Bronchial epithelial cell (primary cell): ENCODE data around the gene FAHD2B. TPM values are rescaled to one million over a fixed set of nuclear protein-coding genes. Genes with fewer than 3 reads are reported as not detected.
"Not testable (repeated sequence)": the region's sequence is repeated elsewhere in the genome, so short reads cannot be mapped to it uniquely, and the experiment has no call there.

Experiments
- DNase-seq: peaks from one replicate; pipeline ENCODE4 v3.0.0-alpha.2; 2010; ENCODE audit warnings: low read depth
- FAIRE-seq: peaks from 2 replicates; lab custom pipeline; 2011; peaks lifted over from hg19 to GRCh38; lab: Jason Lieb, UNC
- H3K27me3 ChIP-seq: 2 replicates; pipeline ENCODE4 v1.5.1; 2011; ENCODE audit warnings: low read length; ENCODE audit not compliant: control insufficient read depth, insufficient read depth
- H3K36me3 ChIP-seq: 2 replicates; pipeline ENCODE4 v1.5.1; 2011; ENCODE audit warnings: low read length; ENCODE audit not compliant: control insufficient read depth, insufficient read depth
- H3K4me3 ChIP-seq: 2 replicates; pipeline ENCODE4 v1.5.1; 2011; ENCODE audit warnings: mild to moderate bottlenecking, low read depth, low read length, control low read depth
- CTCF ChIP-seq: IDR thresholded peaks from 2 replicates; pipeline ENCODE4 v1.5.1; 2011; ENCODE audit warnings: mild to moderate bottlenecking, moderate library complexity, low read length, control low read depth, inconsistent platforms; ENCODE audit not compliant: insufficient read depth, severe bottlenecking
- total RNA-seq: library from RNA; depleted of rRNA; stranded (reverse); fragments of >200 nt; gene quantifications from 2 replicates; pipeline ENCODE4 v1.2.1, GENCODE V29; 2014

FAHD2B gene
- 13.4 and 14.3 TPM in 2 replicates for total RNA-seq

- H3K36me3 ChIP-seq, H3K27me3 ChIP-seq, FAIRE-seq: not testable (repeated sequence)
- peak within 1 kb of the TSS; percentile 28 for H3K4me3 ChIP-seq
- peak; percentile 28 for DNase-seq
These were observed at the start of gene FAHD2B for GRCh38 chr2:97094772-97095611. TSS of gene FAHD2B (minus strand) at chr2:97094882. CDS start at chr2:97091706, 3,176 bp downstream.

GRCh38 chr2:97144016-97144415, 49.3 kb upstream of the FAHD2B start:
- not testable (repeated sequence) for H3K36me3 ChIP-seq, H3K27me3 ChIP-seq, FAIRE-seq, H3K4me3 ChIP-seq
- DNase-seq = peak; percentile 30

- DNase-seq, H3K27me3 ChIP-seq, H3K36me3 ChIP-seq, FAIRE-seq, H3K4me3 ChIP-seq: not testable (repeated sequence)
These were observed 34.4 kb upstream of the FAHD2B start for GRCh38 chr2:97129090-97129489.

- DNase-seq, H3K27me3 ChIP-seq, FAIRE-seq, H3K36me3 ChIP-seq: not testable (repeated sequence)
- H3K4me3 ChIP-seq = peak overlapping the region; percentile 64
These were observed 19.2 kb upstream of the FAHD2B start for GRCh38 chr2:97113882-97114255.

- not testable (repeated sequence) for H3K27me3 ChIP-seq, FAIRE-seq, H3K36me3 ChIP-seq
- peak; percentile 53 for TF ChIP-seq CTCF
- DNase-seq = peak; percentile 49
- H3K4me3 ChIP-seq = peak within 1 kb of the TSS; percentile 64
These were observed 18.6 kb upstream of the FAHD2B start, which contains the start of gene ANKRD36 for GRCh38 chr2:97113050-97113881. TSS of gene ANKRD36 (plus strand) at chr2:97113153. CDS start at chr2:97113740, 587 bp downstream.

- H3K36me3 ChIP-seq, H3K27me3 ChIP-seq, FAIRE-seq: not testable (repeated sequence)
- H3K4me3 ChIP-seq = peak overlapping the region; percentile 64
- peak; percentile 47 for DNase-seq
- peak; percentile 58 for TF ChIP-seq CTCF
These were observed 17.8 kb upstream of the FAHD2B start for GRCh38 chr2:97112320-97113049.

- FAIRE-seq, DNase-seq, H3K4me3 ChIP-seq, H3K36me3 ChIP-seq, H3K27me3 ChIP-seq: not testable (repeated sequence)
These were observed 16.6 kb upstream of the FAHD2B start for GRCh38 chr2:97111246-97111645.

- not testable (repeated sequence) for DNase-seq, H3K36me3 ChIP-seq, FAIRE-seq, H3K4me3 ChIP-seq, H3K27me3 ChIP-seq
These were observed 12.2 kb upstream of the FAHD2B start for GRCh38 chr2:97106878-97107277.

- H3K4me3 ChIP-seq, H3K36me3 ChIP-seq, H3K27me3 ChIP-seq, FAIRE-seq, DNase-seq: not testable (repeated sequence)
These were observed 4.2 kb upstream of the FAHD2B start for GRCh38 chr2:97098786-97099372.
